Activated CD4-positive, alpha-beta T cell treated with anti-CD3 and anti-CD28 coated beads for 24 hours (primary cell): ENCODE results near the gene FUZ.

Experiments
- DNase-seq, 2 donors: peaks; one replicate each; pipeline ENCODE4 v3.0.0-alpha.2; 2020; ENCODE audit warnings: low read depth in 2 of 2

Gene FUZ, protein sequence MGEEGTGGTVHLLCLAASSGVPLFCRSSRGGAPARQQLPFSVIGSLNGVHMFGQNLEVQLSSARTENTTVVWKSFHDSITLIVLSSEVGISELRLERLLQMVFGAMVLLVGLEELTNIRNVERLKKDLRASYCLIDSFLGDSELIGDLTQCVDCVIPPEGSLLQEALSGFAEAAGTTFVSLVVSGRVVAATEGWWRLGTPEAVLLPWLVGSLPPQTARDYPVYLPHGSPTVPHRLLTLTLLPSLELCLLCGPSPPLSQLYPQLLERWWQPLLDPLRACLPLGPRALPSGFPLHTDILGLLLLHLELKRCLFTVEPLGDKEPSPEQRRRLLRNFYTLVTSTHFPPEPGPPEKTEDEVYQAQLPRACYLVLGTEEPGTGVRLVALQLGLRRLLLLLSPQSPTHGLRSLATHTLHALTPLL

DNA sequence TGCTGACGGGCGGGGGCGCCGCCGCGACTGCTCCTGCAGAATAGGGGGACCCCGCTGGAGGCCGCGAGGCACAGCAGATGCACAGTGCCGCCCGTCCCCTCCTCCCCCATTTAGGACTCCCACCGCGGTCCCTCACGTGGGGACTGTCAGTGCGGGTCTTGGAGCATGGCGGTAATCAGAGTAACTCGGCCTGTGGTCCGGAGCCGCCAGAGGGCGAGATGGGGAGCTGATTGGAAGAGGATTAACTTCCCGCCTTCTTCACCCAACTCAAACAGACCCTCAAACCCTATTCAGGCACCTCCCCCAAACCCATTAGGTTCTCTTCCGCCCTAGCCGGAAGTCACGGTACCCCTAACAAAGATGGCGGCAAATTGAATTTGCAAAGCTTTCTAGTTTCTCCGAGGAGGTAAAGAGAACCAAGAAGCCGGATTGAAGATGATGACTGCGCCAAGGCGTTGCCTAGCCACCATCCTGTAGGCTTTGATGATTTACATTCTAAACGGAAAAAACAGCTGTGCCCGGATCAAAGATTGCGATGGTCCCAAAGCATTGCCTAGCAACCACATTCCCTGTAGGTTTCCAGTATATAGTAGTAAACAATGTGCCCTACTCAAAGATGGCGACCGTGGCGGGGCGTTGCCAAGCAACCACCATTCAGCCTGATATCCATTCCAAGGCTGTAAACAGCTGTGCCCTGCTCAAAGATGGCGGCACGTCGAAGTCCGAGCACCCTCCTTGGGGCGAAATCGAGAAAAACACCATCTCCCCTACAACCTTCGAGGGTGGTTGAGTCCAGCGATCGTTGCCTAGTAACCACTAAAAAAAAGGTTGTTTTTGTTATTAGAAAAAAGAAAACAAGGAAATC lies at the start of gene FUZ:
Gene FUZ (minus strand): TSS at position 296 of the 865 bp plus-strand sequence. CDS start 186 bp downstream, at position 110.
- peak; percentile 76 to 85 for DNase-seq

DNA sequence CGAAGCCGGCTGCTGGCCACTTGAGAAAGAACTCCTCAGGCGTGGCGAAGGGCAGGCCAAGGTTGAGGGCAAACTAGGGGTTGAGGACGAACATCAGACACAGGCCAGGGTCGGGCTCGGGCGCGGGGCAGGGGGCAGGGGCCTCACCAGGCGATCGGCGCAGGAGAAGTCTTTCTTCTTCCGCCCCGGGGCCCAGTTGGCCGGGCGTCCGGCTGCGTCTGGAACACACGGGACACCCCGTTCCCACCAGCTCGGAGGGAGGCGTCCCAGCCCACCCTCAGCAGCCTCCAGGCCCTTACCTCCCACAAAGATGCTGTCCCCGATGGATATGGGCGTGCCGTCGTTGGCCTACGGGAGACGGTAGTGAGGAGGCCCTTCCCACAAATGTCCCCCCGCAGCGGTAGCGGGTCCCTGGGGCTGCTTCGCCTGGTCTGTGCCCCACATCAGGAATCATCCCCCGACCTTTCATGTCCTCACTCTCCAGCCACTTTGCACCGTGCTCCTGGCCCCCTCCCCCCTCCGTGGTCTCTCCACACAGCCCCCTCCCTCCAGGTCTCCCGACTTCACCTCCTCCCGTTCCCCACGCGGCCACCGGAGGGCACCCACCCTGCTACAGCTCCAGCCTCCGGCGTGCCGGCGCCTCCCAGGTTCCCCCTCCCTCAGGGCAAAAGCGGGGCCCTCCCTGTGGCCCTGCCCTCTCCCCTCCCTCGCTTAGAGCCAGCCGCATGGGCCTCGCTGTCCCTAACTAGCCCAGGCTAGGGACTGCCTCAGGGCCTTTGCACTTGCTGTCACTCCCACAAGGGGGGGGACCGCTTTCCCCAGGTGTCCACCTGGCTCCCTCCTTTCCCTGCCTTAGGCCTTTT lies 49.5 kb upstream of the FUZ start:
- no peak for DNase-seq

GRCh38 chr19:49861541-49862378 lies 48.7 kb upstream of the FUZ start:
- no peak for DNase-seq

GRCh38 chr19:49861107-49861506 lies 48.0 kb upstream of the FUZ start:
- no peak for DNase-seq

GRCh38 chr19:49860336-49861102 lies 47.4 kb upstream of the FUZ start:
- DNase-seq: no peak

GRCh38 chr19:49859682-49860335 lies 46.7 kb upstream of the FUZ start:
- no peak for DNase-seq

- DNase-seq: no peak
Observed at GRCh38 chr19:49858088-49858985, 45.2 kb upstream of the FUZ start.

DNA sequence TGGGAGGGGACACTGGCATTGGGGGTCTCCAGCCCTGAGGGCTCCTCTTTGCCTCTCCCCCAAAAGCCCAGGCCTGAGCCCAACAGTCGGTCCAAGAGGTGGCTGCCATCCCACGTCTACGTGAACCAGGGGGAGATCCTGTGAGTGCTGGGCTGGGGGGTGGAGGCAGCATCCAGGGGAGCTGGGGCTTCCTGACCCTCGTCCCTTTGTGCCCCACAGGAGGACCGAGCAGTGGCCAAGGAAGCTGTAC lies 44.7 kb upstream of the FUZ start:
- DNase-seq: no peak

GRCh38 chr19:49857061-49857837 lies 44.2 kb upstream of the FUZ start:
- no peak for DNase-seq

DNA sequence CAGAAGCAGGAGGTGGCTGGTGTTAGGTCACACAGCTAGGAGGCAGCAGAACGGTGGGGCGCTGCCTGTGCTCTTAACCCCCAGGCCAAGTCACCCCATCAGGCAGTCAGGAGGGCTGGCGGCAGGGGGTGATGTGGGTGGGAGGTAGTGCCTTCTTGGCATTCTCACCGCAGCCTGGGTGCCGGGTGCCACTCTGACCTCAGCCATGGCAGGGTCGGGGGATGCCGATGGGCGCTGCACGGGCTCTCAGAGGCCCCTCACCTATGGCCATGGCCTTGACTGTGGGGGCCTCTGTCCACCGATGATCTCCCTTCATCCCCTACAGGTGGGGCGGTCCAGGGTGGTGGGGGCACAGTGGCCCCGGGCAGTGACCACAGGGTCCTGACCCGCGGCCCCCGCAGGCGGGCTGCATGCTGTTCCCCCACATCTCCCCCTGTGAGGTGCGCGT lies 43.5 kb upstream of the FUZ start:
- no peak for DNase-seq

DNA sequence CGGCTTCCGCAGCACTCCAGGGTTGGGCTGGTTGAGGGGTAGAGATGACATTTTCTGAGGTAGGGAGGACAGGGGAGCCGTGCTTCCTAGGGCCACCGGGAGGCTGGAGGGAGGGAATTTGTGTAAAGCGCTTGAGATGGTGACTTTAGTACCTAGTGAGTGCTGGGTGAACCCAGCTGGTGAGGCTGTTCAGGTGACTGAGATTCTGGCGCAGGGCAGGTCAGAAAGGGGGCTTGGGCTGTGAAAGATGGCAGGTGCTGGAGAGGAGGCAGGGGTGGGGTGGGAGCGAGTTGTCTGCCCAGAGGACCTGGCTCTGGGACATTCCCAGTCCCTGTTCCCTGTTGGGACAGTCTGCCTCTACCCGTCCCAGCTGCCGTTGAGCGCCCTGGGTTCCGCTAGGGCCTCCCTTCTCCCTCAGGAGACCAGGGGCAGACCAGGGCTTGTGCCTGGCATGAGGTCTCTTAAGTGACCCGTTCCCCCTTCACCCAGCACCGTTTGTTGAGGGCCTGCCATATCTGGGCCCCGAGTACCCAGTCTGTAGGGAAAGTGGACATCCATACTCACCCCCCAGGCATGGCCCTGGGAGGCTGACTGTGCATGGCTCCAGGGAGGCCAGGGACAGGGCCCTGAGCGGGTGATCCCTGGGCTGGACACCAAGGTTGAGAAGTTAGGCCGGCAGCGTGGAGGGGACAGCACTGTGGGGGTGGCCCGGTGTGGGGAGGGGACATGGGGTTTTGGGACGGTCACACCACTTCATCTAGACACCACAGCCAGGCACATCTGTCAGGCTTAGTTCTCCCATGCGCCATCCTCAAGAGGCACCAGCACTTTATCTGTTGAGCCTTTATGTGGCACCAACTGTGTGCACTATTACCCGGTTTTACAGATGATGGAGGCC lies 42.8 kb upstream of the FUZ start:
- DNase-seq: no peak

GRCh38 chr19:49855277-49855675 lies 42.2 kb upstream of the FUZ start:
- DNase-seq: no peak

GRCh38 chr19:49854378-49855263 lies 41.5 kb upstream of the FUZ start:
- DNase-seq: no peak

GRCh38 chr19:49853852-49854377 lies 40.8 kb upstream of the FUZ start:
- DNase-seq: no peak

DNA sequence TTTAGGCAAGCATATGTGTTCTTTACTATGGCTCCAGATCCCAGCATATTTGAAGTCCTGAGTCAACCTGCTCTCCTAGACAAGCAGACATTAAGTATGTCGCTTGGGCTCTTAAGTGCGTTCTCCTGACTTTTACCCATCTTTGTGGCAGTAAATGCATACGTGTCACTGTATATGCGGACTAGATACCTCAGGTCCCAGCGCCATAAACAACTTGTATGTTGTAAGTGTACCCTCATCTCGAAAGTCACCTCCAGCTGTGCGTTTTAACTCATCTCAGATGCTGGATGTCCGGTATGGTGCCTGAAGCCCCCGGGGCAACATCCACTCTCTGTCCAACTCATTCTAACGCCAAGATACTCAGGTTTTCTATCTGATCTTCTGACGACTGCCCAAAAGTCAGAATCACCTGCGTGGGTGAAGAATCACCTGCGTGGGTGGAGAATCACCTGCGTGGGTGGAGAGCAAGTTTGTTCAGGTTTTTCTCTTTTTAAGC lies 39.6 kb upstream of the FUZ start:
- no peak for DNase-seq
